ENCODE data around the gene DGLUCY.

Gene DGLUCY

GRCh38 chr14:91273885-91274273, 160.0 kb downstream of the DGLUCY start:
- no peak for DNase-seq (ENCODE audit: low read depth)
- no peak overlapping the region for H3K4me3 ChIP-seq (ENCODE audit: low read depth, low read length)

GRCh38 chr14:91274796-91275195, 160.9 kb downstream of the DGLUCY start:
- no peak for TF ChIP-seq CTCF (IDR thresholded peaks at IDR 0.05; ENCODE audit: low read depth, low read length, missing control alignments)
- no peak for DNase-seq (ENCODE audit: low read depth)
- H3K4me3 ChIP-seq (ENCODE audit: low read depth, low read length), result no peak overlapping the region

More at GRCh38 chr14:91273885-91274273, 160.0 kb downstream of the DGLUCY start:
- no peak for TF ChIP-seq CTCF (IDR thresholded peaks at IDR 0.05; ENCODE audit: low read depth, low read length, missing control alignments)
